Epithelial cell of esophagus (primary cell): ENCODE data around the gene MATN1.

Experiments
- DNase-seq: peaks from one replicate; pipeline ENCODE4 v3.0.0; 2010; ENCODE audit warnings: low read depth
- H3K4me3 ChIP-seq: 2 replicates; pipeline ENCODE4 v1.5.1; 2011; ENCODE audit warnings: mild to moderate bottlenecking, low read length, control low read depth
- CTCF ChIP-seq: IDR thresholded peaks from 2 replicates; pipeline ENCODE4 v1.5.1; 2011; ENCODE audit warnings: low read depth, mild to moderate bottlenecking, low read length, control low read depth, inconsistent platforms; ENCODE audit not compliant: insufficient read depth; ENCODE audit errors: missing control alignments

Gene MATN1

GRCh38 chr1:30747033-30748008, 23.9 kb upstream of the MATN1 start:
- DNase-seq, result no peak
- TF ChIP-seq CTCF, result no peak
- no peak overlapping the region for H3K4me3 ChIP-seq

GRCh38 chr1:30746212-30747032, 23.0 kb upstream of the MATN1 start:
- TF ChIP-seq CTCF, result no peak
- no peak overlapping the region for H3K4me3 ChIP-seq
- DNase-seq, result no peak

- no peak overlapping the region for H3K4me3 ChIP-seq
- no peak for DNase-seq
- TF ChIP-seq CTCF, result no peak
These were observed 22.4 kb upstream of the MATN1 start for GRCh38 chr1:30745834-30746208.

- no peak for TF ChIP-seq CTCF
- no peak overlapping the region for H3K4me3 ChIP-seq
- DNase-seq, result no peak
These were observed 21.9 kb upstream of the MATN1 start for GRCh38 chr1:30745156-30745833.

GRCh38 chr1:30744060-30744756, 20.8 kb upstream of the MATN1 start:
- H3K4me3 ChIP-seq, result no peak overlapping the region
- peak; percentile 26 for DNase-seq
- no peak for TF ChIP-seq CTCF

GRCh38 chr1:30743584-30744059, 20.2 kb upstream of the MATN1 start:
- DNase-seq, result peak; percentile 76
- H3K4me3 ChIP-seq, result no peak overlapping the region
- TF ChIP-seq CTCF, result no peak
